ENCODE results near the gene KPNB1. TPM values are rescaled to one million over a fixed set of nuclear protein-coding genes. Genes with fewer than 3 reads are reported as not detected.
A peak's percentile ranks its signal among the peaks of the same experiment; 100 is the strongest.

KPNB1 gene
- total and polyA plus RNA-seq, 2 experiments from 2014 or later, result 274 to 599 TPM

DNA sequence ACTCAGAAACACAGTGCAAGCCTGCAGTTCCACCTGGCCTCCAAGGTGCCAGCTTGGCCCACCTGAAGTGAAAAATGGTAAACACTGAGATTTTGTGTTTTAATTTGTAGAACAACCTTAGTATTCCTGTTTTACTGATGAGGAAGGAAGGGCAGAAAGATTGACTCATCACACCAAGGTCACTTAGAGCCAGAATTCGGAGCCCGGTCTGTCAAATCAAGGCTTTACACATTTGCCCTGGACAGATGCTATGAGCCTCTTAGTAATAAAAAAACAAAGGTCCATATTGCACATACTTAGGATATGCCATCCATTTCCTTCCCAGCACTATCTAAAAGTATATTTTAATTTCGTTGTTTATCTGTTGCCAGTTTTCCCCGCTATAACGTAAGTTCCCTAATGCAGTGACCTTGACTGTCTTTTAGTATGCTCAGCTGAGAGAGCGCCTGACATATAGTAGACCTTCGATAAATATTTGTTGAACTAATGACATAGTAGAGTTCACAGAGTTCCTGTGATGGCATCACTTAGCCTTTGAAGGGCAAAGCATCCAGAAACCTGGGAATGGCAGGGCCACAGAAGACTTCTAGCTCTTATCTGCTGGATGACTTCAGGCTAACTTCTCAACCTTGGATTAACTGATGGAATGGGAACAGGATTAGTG is 37.1 kb downstream of the KPNB1 start:
- Histone ChIP-seq H3K36me3 (ENCODE audit: insufficient read depth) (peaks cover 20% of the 10 kb centered on the region), H3K27me3 (ENCODE audit: insufficient read depth) (peaks cover under 1% of the 10 kb centered on the region; the same call in 1 of the 2 replicates), H4K20me1 (replicated peaks; ENCODE audit: insufficient read depth) (peaks cover 15% of the 10 kb centered on the region; the same call in 1 of the 2 replicates), H3K4me2 (no peak overlapping the region), H3K79me2 (replicated peaks; ENCODE audit: insufficient read depth) (no peaks in the 10 kb centered on the region), H3K4me3 (no peak overlapping the region), H3K9me2 (ENCODE audit: insufficient read depth) (no peaks in the 10 kb centered on the region), H3K27ac (ENCODE audit: low read depth) (peak overlapping the region; percentile 81; the same call in 1 of the 2 replicates), H3F3A (replicated peaks; ENCODE audit: low read depth) (peaks cover 38% of the 10 kb centered on the region), H2AFZ (no peak overlapping the region), H3K4me1 (ENCODE audit: insufficient read depth) (peaks cover 11% of the 10 kb centered on the region)
- H3K4me3 Mint-ChIP-seq, result no peak overlapping the region
- DNase-seq (ENCODE audit: low spot score) (no peak), ATAC-seq (no peak)
- H3K27ac Mint-ChIP-seq, result peak overlapping the region; percentile 68
- H3K9me3 Mint-ChIP-seq, result no peaks in the 10 kb centered on the region
- peaks cover 33% of the 10 kb centered on the region for H3K4me1 Mint-ChIP-seq
- TF ChIP-seq, protein P1, sequence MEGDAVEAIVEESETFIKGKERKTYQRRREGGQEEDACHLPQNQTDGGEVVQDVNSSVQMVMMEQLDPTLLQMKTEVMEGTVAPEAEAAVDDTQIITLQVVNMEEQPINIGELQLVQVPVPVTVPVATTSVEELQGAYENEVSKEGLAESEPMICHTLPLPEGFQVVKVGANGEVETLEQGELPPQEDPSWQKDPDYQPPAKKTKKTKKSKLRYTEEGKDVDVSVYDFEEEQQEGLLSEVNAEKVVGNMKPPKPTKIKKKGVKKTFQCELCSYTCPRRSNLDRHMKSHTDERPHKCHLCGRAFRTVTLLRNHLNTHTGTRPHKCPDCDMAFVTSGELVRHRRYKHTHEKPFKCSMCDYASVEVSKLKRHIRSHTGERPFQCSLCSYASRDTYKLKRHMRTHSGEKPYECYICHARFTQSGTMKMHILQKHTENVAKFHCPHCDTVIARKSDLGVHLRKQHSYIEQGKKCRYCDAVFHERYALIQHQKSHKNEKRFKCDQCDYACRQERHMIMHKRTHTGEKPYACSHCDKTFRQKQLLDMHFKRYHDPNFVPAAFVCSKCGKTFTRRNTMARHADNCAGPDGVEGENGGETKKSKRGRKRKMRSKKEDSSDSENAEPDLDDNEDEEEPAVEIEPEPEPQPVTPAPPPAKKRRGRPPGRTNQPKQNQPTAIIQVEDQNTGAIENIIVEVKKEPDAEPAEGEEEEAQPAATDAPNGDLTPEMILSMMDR (conservative IDR thresholded peaks at IDR 0.05; ENCODE audit: low read depth in 2 of 2), result no peak
- TF ChIP-seq JUNB (IDR thresholded peaks at IDR 0.05; ENCODE audit: unreplicated experiment), result no peak
- TF ChIP-seq STAT1 (IDR thresholded peaks at IDR 0.05; ENCODE audit: unreplicated experiment), result no peak
- no peak for TF ChIP-seq EZH2phosphoT487 (IDR thresholded peaks at IDR 0.05; ENCODE audit: unreplicated experiment)
- no peak for TF ChIP-seq ZNF331 (CRISPR knock-in tag; IDR thresholded peaks at IDR 0.05; ENCODE audit: low read depth)
- TF ChIP-seq, protein P2, sequence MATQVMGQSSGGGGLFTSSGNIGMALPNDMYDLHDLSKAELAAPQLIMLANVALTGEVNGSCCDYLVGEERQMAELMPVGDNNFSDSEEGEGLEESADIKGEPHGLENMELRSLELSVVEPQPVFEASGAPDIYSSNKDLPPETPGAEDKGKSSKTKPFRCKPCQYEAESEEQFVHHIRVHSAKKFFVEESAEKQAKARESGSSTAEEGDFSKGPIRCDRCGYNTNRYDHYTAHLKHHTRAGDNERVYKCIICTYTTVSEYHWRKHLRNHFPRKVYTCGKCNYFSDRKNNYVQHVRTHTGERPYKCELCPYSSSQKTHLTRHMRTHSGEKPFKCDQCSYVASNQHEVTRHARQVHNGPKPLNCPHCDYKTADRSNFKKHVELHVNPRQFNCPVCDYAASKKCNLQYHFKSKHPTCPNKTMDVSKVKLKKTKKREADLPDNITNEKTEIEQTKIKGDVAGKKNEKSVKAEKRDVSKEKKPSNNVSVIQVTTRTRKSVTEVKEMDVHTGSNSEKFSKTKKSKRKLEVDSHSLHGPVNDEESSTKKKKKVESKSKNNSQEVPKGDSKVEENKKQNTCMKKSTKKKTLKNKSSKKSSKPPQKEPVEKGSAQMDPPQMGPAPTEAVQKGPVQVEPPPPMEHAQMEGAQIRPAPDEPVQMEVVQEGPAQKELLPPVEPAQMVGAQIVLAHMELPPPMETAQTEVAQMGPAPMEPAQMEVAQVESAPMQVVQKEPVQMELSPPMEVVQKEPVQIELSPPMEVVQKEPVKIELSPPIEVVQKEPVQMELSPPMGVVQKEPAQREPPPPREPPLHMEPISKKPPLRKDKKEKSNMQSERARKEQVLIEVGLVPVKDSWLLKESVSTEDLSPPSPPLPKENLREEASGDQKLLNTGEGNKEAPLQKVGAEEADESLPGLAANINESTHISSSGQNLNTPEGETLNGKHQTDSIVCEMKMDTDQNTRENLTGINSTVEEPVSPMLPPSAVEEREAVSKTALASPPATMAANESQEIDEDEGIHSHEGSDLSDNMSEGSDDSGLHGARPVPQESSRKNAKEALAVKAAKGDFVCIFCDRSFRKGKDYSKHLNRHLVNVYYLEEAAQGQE (IDR thresholded peaks at IDR 0.05; ENCODE audit: unreplicated experiment), result no peak
- TF ChIP-seq NANOG (IDR thresholded peaks at IDR 0.05; ENCODE audit: borderline replicate concordance), result no peak
- TF ChIP-seq, protein P3, sequence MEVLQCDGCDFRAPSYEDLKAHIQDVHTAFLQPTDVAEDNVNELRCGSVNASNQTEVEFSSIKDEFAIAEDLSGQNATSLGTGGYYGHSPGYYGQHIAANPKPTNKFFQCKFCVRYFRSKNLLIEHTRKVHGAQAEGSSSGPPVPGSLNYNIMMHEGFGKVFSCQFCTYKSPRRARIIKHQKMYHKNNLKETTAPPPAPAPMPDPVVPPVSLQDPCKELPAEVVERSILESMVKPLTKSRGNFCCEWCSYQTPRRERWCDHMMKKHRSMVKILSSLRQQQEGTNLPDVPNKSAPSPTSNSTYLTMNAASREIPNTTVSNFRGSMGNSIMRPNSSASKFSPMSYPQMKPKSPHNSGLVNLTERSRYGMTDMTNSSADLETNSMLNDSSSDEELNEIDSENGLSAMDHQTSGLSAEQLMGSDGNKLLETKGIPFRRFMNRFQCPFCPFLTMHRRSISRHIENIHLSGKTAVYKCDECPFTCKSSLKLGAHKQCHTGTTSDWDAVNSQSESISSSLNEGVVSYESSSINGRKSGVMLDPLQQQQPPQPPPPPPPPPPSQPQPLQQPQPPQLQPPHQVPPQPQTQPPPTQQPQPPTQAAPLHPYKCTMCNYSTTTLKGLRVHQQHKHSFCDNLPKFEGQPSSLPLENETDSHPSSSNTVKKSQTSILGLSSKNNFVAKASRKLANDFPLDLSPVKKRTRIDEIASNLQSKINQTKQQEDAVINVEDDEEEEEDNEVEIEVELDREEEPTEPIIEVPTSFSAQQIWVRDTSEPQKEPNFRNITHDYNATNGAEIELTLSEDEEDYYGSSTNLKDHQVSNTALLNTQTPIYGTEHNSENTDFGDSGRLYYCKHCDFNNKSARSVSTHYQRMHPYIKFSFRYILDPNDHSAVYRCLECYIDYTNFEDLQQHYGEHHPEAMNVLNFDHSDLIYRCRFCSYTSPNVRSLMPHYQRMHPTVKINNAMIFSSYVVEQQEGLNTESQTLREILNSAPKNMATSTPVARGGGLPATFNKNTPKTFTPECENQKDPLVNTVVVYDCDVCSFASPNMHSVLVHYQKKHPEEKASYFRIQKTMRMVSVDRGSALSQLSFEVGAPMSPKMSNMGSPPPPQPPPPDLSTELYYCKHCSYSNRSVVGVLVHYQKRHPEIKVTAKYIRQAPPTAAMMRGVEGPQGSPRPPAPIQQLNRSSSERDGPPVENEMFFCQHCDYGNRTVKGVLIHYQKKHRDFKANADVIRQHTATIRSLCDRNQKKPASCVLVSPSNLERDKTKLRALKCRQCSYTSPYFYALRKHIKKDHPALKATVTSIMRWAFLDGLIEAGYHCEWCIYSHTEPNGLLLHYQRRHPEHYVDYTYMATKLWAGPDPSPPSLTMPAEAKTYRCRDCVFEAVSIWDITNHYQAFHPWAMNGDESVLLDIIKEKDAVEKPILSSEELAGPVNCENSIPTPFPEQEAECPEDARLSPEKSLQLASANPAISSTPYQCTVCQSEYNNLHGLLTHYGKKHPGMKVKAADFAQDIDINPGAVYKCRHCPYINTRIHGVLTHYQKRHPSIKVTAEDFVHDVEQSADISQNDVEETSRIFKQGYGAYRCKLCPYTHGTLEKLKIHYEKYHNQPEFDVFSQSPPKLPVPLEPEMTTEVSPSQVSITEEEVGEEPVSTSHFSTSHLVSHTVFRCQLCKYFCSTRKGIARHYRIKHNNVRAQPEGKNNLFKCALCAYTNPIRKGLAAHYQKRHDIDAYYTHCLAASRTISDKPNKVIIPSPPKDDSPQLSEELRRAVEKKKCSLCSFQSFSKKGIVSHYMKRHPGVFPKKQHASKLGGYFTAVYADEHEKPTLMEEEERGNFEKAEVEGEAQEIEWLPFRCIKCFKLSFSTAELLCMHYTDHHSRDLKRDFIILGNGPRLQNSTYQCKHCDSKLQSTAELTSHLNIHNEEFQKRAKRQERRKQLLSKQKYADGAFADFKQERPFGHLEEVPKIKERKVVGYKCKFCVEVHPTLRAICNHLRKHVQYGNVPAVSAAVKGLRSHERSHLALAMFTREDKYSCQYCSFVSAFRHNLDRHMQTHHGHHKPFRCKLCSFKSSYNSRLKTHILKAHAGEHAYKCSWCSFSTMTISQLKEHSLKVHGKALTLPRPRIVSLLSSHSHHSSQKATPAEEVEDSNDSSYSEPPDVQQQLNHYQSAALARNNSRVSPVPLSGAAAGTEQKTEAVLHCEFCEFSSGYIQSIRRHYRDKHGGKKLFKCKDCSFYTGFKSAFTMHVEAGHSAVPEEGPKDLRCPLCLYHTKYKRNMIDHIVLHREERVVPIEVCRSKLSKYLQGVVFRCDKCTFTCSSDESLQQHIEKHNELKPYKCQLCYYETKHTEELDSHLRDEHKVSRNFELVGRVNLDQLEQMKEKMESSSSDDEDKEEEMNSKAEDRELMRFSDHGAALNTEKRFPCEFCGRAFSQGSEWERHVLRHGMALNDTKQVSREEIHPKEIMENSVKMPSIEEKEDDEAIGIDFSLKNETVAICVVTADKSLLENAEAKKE (CRISPR knock-in tag; IDR thresholded peaks at IDR 0.05), result no peak
- H3K36me3 Mint-ChIP-seq (ENCODE audit: low read depth), result peaks cover 36% of the 10 kb centered on the region
- H3K27me3 Mint-ChIP-seq (ENCODE audit: insufficient read depth, low read depth, poor library complexity), result peaks cover 12% of the 10 kb centered on the region
